Transverse colon (tissue), 3 donors: ENCODE results near the gene LMF2.
A peak's percentile ranks its signal among the peaks of the same experiment; 100 is the strongest.

Source experiments
- CTCF ChIP-seq, 5 experiments: fragments of 200-600 bp in 3 of 5; fragments of 450-650 bp in 2 of 5; sonication (generic) in 3 of 5; IDR thresholded peaks; 1 replicate in 2 of 5; 2 replicates in 3 of 5; pipeline ENCODE4 v1.5.1; 2016 to 2017; ENCODE audit warnings: antibody characterized with exemption in 5 of 5, inconsistent platforms in 3 of 5, mild to moderate bottlenecking in 2 of 5, moderate library complexity in 1 of 5
- EP300 ChIP-seq: sonication (generic); formaldehyde crosslinking; IDR thresholded peaks from one replicate; pipeline ENCODE4 v1.6.1; 2017; ENCODE audit warnings: antibody characterized with exemption, low read depth
- POLR2A ChIP-seq: fragments of 450-650 bp; IDR thresholded peaks from one replicate; pipeline ENCODE4 v1.6.1; 2016; ENCODE audit warnings: antibody characterized with exemption, mild to moderate bottlenecking, moderate library complexity

DNA sequence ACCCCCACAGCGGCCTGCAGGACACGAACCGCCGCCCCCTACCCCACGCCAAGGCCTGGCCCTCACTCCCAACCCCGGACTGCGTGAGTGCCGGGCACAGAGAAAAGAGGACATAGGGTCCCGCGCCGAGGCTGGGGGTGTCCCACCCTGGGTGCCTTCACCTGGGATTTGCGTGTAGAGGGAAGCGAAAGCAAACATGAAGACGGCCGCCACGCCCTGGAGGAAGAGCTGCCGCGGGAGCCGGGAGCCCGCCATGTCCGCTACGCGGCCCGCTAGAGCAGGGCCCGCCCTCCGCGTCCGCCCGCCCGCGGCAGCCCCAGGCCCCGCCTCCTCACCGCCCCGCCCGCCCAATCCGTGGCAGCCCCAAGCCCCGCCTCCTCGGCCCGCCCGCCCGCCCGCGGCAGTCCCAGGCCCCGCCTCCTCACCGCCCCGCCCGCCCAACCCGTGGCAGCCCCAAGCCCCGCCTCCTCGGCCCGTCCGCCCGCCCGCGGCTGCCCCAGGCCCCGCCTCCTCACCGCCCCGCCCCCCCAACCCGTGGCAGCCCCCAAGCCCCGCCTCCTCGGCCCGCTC lies at the start of gene LMF2:
- no peak for TF ChIP-seq CTCF (IDR thresholded peaks at IDR 0.05)
- peak; percentile 45 for TF ChIP-seq POLR2A
- TF ChIP-seq EP300 = no peak
